H1 (cell line): ENCODE results near the gene CC2D1B.

Source experiments
- EZH2 ChIP-seq: fragments of 200-600 bp; sonication (generic); IDR thresholded peaks from 2 replicates; pipeline ENCODE4 v1.7.1; 2012; ENCODE audit warnings: low read depth, mild to moderate bottlenecking, moderate library complexity, low read length, inconsistent platforms; ENCODE audit not compliant: severe bottlenecking
- POLR2A ChIP-seq, 2 experiments: IDR thresholded peaks; 1 replicate in 1 of 2; 2 replicates in 1 of 2; pipeline ENCODE4 v1.6.1; 2011; ENCODE audit warnings: low read depth in 2 of 2, low read length in 2 of 2, mild to moderate bottlenecking in 2 of 2; ENCODE audit errors: control extremely low read depth in 1 of 2
- POLR2AphosphoS5 ChIP-seq: IDR thresholded peaks from 2 replicates; pipeline ENCODE4 v1.6.1; 2011; ENCODE audit warnings: low read depth, low read length
- RAD21 ChIP-seq, 2 experiments: IDR thresholded peaks in 1 of 2; conservative IDR thresholded peaks in 1 of 2; 2 replicates each; pipeline ENCODE4 v1.6.1; 2011; ENCODE audit warnings: low read depth in 2 of 2, low read length in 2 of 2, improper control_type of control experiment in 1 of 2, inconsistent platforms in 1 of 2, mild to moderate bottlenecking in 1 of 2, moderate library complexity in 1 of 2
- SUZ12 ChIP-seq: fragments of 200-600 bp; sonication (generic); IDR thresholded peaks from 2 replicates; pipeline ENCODE4 v1.6.1; 2012; ENCODE audit warnings: mild to moderate bottlenecking, inconsistent platforms, low read length, moderate library complexity, mixed read lengths
- TF ChIP-seq, protein P1 (sequence below), 3 experiments: IDR thresholded peaks; 1 replicate in 2 of 3; 2 replicates in 1 of 3; pipeline versions ENCODE4 v1.5.1 to v1.6.1; 2011; ENCODE audit warnings: low read length in 3 of 3, mild to moderate bottlenecking in 3 of 3, inconsistent platforms in 2 of 3, low read depth in 1 of 3, moderate library complexity in 1 of 3; ENCODE audit not compliant: insufficient read depth in 1 of 3; ENCODE audit errors: control extremely low read depth in 1 of 3

DNA sequence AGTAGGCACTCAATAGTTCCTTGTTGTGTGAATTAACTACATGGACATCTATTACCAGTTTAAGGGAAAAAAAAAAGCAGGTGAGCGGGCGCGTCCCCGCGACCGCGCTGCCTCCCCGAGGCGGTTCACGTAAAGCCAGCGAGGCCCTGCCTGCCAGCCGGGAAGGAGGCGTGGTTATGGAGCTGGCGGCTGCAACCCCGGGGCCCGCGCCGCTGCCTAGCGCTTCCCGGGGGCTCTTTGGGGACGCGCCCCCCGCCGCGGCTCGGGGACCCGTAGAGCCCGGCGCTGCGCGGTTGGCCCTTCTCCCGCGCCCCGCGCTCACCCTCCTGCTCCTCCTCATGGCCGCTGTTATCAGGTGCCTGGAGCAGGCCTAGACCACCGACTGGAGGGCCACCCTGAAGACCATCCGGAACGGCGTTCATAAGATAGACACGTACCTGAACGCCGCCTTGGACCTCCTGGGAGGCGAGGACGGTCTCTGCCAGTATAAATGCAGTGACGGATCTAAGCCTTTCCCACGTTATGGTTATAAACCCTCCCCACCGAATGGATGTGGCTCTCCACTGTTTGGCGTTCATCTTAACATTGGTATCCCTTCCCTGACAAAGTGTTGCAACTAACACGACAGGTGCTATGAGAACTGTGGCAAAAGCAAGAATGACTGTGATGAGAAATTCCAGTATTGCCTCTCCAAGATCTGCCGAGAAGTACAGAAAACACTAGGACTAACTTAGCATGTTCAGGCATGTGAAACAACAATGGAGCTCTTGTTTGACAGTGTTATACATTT is 2.6 kb upstream of the CC2D1B start:
- TF ChIP-seq, protein P1, sequence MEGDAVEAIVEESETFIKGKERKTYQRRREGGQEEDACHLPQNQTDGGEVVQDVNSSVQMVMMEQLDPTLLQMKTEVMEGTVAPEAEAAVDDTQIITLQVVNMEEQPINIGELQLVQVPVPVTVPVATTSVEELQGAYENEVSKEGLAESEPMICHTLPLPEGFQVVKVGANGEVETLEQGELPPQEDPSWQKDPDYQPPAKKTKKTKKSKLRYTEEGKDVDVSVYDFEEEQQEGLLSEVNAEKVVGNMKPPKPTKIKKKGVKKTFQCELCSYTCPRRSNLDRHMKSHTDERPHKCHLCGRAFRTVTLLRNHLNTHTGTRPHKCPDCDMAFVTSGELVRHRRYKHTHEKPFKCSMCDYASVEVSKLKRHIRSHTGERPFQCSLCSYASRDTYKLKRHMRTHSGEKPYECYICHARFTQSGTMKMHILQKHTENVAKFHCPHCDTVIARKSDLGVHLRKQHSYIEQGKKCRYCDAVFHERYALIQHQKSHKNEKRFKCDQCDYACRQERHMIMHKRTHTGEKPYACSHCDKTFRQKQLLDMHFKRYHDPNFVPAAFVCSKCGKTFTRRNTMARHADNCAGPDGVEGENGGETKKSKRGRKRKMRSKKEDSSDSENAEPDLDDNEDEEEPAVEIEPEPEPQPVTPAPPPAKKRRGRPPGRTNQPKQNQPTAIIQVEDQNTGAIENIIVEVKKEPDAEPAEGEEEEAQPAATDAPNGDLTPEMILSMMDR (IDR thresholded peaks at IDR 0.05; ENCODE audit: control extremely low read depth in 1 of 3, insufficient read depth in 1 of 3, low read depth in 1 of 3, low read length in 3 of 3): peak in 2 of 3 experiments; percentile 21 to 28; a peak in 2 of 4 replicates
- TF ChIP-seq RAD21 (IDR thresholded peaks at IDR 0.05 in 1 of 2, conservative IDR thresholded peaks at IDR 0.05 in 1 of 2; ENCODE audit: low read depth in 2 of 2, low read length in 2 of 2) (peak; percentile 43 to 56; a peak in 3 of 4 replicates), POLR2A (IDR thresholded peaks at IDR 0.05; ENCODE audit: control extremely low read depth in 1 of 2, low read depth in 2 of 2, low read length in 2 of 2) (peak in 1 of 2 experiments; percentile 45; a peak in 1 of 3 replicates), SUZ12 (no peak), EZH2 (no peak), POLR2AphosphoS5 (no peak)
